GM19324 (cell line): ENCODE data around the gene PRDM8.
A peak's percentile ranks its signal among the peaks of the same experiment; 100 is the strongest.

Experiments used
- ATAC-seq: cut with Tn5 transposase; IDR thresholded peaks from one replicate; pipeline ENCODE4 v1.9.1; 2021; ENCODE audit warnings: mild to moderate bottlenecking, moderate library complexity; ENCODE audit not compliant: unreplicated experiment, low FRiP score

PRDM8 gene

GRCh38 chr4:80199947-80200346 is 2.6 kb downstream of the PRDM8 start:
- ATAC-seq, result no peak

- ATAC-seq, result no peak
Observed at GRCh38 chr4:80201252-80202151, 4.2 kb downstream of the PRDM8 start.

GRCh38 chr4:80202190-80202711 is 4.9 kb downstream of the PRDM8 start:
- ATAC-seq, result peak; percentile 83

- peak; percentile 60 for ATAC-seq
Observed at GRCh38 chr4:80202741-80203553, 5.6 kb downstream of the PRDM8 start.

GRCh38 chr4:80204433-80205011 is 7.2 kb downstream of the PRDM8 start:
- no peak for ATAC-seq

- no peak for ATAC-seq
Observed at GRCh38 chr4:80206111-80206510, 8.8 kb downstream of the PRDM8 start.

GRCh38 chr4:80206521-80207171 is 9.3 kb downstream of the PRDM8 start:
- ATAC-seq, result no peak

GRCh38 chr4:80207172-80207583 is 9.9 kb downstream of the PRDM8 start:
- no peak for ATAC-seq

GRCh38 chr4:80207664-80208063 is 10.4 kb downstream of the PRDM8 start:
- ATAC-seq, result no peak

GRCh38 chr4:80208610-80209339 is 11.5 kb downstream of the PRDM8 start:
- ATAC-seq, result no peak

- no peak for ATAC-seq
Observed at GRCh38 chr4:80209340-80209701, 12.0 kb downstream of the PRDM8 start.

GRCh38 chr4:80210549-80210948 is 13.2 kb downstream of the PRDM8 start:
- no peak for ATAC-seq

GRCh38 chr4:80213117-80213815 is 16.0 kb downstream of the PRDM8 start:
- no peak for ATAC-seq

- no peak for ATAC-seq
Observed at GRCh38 chr4:80215449-80216052, 18.2 kb downstream of the PRDM8 start.

- no peak for ATAC-seq
Observed at GRCh38 chr4:80216100-80216761, 18.9 kb downstream of the PRDM8 start.

GRCh38 chr4:80219301-80220025 is 22.2 kb downstream of the PRDM8 start:
- ATAC-seq, result no peak

GRCh38 chr4:80220711-80221110 is 23.4 kb downstream of the PRDM8 start:
- no peak for ATAC-seq

GRCh38 chr4:80221161-80221560 is 23.9 kb downstream of the PRDM8 start:
- ATAC-seq, result no peak
